GM19099 (cell line): ENCODE results near the gene C6orf120.
A peak's percentile ranks its signal among the peaks of the same experiment; 100 is the strongest.

Source experiments
- POLR2A ChIP-seq: IDR thresholded peaks from 3 replicates; pipeline ENCODE4 v1.6.1; 2011; ENCODE audit warnings: low read depth; ENCODE audit not compliant: insufficient read length; ENCODE audit errors: extremely low read depth

C6orf120 gene

DNA sequence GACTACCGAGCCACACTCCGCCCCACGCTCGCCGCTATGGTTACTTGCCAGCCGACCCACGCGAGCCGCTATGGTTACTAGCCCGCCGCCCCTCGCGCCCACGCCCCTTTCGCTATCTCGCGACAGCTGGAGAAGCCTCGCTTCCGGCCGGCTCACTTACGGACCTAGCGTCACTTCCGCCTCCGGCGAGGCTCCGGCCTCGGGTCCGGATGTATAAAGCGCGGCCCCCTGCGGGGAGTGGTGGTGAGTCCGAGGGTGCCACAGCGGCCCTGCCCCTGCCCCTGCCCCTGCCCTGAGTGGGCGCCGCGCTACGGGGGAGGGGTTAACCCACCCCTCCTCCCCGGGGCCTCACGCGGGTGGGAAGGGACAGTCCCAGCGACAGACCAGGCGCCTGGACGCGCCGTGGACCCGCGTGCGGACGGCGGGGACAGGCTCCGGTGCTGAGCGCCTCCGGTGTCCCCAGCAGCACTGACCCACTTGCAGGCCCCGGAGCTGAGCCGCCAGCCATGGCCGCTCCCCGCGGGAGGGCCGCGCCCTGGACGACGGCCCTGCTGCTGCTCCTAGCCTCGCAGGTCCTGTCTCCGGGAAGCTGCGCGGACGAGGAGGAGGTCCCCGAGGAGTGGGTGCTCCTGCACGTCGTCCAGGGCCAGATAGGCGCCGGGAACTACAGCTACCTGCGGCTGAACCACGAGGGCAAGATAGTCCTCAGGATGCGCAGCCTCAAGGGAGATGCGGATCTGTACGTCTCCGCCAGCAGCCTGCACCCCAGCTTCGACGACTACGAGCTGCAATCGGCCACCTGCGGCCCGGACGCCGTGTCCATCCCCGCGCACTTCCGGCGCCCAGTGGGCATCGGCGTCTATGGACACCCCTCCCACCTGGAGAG is at the start of gene C6orf120, which contains the start of gene WDR27:
C6orf120 (plus strand) TSS at position 173 of the 886 bp plus-strand sequence; CDS start at position 507, 334 bp downstream.
WDR27 (minus strand) TSS at position 76 of the 886 bp plus-strand sequence. CDS start 13,024 bp downstream, outside the sequence.
- peak; percentile 92 for TF ChIP-seq POLR2A

GRCh38 chr6:169652896-169653295 is 49.0 kb upstream of the C6orf120 start:
- no peak for TF ChIP-seq POLR2A

DNA sequence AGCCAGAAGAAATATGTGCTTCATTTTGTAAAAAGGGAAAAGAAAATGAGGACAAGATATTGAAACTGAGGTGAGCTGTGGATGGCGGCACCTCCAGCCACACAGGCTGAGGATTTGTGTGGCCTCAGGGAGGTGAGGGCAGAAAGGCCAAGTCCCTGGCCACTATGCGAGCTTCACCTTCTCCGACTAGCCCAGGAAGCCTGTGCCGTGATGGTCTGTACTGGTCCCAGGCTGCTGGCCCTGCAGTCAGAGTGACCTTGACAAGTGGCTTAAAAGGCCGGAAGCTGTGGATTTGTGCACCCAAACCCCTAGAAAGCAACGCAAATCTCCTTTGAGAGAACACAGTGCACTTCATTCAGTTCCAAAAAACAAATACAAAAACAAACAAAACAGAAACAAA is 48.2 kb upstream of the C6orf120 start:
- TF ChIP-seq POLR2A = no peak

DNA sequence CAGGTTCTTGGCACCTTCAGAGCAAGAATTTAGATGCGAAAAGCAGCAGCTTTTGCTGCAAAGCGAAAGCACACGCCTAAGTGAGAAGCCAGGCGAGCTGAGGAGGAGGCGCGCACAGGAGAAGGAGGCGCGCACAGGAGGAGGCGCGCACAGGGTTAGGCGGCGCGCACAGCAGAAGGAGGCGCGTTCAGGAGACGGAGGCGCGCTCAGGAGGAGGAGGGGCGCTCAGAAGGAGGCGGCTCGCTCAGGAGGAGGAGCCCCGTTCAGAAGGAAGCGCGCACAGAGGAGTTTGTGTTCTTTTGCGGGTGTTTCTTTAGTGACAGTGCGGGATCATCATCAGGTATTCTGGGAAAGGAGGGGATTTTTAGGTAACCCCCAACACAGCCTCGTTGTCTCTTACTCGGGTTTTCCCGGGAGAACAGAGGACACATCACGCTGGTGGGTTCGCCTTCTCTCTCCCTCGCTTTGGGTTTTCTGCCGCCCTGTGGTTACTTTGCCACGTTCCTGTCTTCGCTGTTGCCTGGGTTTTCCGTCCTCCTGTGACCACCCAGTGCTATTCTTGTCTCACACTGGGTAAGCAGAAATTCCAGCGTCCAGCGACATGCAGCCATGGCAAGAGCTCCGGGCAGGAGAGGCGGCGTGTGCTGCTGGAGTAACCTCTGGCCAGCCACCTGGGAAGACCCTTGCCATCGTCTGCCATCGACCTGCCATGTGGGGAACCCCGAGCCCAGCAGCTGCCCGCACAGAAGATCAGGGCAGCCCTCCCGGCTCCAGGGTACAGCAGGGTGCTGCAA is 47.1 kb upstream of the C6orf120 start:
- no peak for TF ChIP-seq POLR2A

DNA sequence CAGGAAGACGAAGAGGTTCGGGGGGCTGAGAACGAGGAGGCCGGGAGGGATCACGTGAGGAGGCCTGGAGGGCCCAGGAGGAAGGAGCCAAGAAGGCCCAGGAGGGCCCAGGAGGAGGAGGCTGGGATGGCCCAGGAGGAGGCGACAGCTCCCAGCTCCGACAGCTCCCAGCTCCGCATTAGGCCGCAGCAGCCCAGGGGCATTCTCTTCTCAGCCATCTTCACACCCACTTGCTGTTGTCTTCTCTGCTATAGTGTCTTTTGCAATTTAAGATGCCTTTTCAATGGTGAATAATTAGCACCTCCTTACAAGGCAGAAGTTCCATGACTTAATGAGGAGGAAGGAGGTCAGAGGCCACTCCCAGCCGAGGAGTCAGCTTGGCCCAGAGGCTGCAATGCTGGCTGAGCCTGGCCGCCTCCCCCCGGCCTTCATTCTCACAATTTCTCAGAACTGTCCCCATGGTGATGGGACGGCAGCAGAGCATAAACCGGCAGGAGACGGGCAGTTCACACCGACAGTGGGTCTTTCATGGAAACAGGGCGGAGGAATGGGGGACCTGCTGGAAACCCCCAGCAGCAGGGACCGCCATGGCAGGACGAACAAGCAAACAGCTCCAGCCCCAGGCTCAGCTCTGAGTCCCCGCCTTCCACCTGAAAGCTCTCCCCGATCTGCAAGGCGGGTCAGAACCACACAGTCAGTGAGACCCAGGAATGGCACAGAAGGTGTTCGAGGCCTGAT is 45.2 kb upstream of the C6orf120 start:
- no peak for TF ChIP-seq POLR2A

DNA sequence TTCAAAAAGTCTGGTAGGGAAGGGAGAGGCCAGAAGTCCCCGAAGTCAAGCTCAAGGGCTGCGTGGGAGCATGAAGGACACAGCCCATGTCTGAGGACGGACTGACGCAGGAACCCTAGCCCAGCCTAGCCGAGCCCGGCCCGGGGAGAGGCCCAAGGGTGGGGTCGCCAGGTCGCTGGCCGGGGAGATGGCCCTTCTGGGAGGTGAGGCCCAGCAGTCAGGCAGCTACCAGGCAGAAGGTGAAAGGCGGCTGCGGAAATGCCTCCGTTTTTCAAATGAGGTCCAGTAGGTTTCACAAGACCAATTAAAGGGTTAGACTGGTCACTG is 44.7 kb upstream of the C6orf120 start:
- TF ChIP-seq POLR2A = no peak

DNA sequence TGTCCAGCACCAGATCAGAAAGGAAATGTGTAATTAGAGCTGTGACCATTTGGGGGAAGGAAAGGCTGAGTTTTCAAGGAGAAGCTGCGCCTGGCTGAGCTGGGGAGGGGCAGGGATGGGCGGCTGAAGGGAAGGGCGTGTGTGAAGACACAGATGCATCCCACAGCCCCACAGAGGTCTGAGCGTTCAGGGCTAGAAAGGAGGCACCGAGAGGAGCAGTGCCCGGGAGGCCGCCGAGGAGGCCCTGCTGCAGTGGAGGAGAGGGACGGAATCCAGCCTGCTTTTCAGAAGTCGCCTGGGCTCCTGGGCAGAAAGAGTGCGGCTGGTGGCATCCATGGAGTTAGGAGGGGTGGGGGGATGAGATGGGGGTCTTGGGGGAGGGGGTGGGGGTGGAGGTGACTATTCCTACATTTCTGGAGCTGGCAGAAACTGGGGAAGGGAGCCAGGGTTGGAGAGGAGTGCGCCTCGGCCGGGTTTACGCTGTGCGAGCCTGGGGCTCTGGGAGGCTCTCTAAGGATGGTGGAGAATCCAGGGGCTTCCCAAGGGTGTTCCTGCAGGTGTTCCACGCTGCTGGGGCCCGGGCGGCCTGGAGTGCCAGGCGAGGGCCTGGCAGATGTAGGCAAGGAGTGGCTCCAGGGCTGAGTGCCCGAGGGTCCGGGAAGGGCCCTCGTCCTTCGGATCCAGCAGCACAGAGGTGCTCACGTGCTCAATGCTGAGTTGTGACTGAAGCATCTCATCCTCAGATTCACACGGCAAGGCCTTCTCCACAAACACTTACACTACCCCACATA is 41.9 kb upstream of the C6orf120 start:
- TF ChIP-seq POLR2A = no peak

GRCh38 chr6:169660751-169661390 is 41.1 kb upstream of the C6orf120 start:
- TF ChIP-seq POLR2A = no peak

DNA sequence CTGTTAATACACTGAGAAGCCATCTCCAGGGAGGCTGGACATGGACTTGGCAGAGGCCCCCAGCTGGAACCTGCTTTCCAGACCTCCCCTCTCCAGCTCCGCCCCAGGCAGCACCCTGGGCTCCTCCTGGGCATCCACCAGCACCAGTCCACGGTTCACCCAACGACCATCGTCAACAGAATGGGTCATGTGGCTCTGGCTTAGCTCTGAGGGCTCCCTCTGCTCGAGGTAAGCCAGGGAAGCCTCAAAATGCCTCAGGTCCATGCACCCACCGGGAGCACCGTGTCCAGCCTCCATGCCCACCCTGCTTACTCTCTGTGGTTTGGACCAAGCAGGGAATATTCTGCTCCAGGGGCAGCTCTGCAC is 40.6 kb upstream of the C6orf120 start:
- no peak for TF ChIP-seq POLR2A

GRCh38 chr6:169663468-169663867 is 38.5 kb upstream of the C6orf120 start:
- no peak for TF ChIP-seq POLR2A

GRCh38 chr6:169664227-169664626 is 37.7 kb upstream of the C6orf120 start:
- no peak for TF ChIP-seq POLR2A

DNA sequence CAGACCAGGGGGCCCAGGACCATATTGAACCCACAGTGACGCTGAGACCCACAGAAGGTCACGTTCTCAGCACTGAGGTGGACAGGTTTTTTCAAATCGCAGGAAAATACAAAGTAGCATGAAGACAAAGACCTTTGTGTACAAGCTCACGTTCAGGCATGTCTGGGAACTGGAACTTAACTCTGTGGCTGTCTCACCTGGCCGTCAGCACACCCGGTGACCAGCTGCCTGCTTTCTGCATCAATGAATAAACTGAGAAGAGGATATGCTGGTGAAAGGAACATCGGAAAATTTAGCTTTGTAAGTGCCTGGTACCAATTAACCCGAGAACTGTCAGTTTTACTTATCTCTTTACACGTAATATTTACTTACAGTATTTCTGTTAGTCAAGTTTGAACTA is 36.6 kb upstream of the C6orf120 start:
- TF ChIP-seq POLR2A = no peak

DNA sequence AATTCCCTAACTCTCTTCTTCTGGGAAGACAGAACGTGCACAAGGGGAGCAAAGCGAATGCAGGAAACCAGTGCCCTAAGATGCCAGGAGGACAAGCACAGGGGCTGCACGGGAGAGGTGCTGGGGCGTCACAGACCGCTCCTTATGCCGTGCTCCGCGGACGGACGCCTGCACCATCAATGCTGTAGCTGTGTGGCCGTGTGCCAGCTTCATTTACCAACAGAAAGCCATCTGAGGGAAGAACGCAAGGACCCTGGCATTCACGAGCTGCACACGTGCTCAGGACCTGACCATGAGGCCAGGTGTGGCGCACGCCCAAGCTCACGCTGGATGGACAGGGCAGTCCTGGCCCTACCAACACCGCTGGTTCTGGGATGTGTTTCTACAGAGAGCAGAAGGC is 35.5 kb upstream of the C6orf120 start:
- TF ChIP-seq POLR2A = no peak

DNA sequence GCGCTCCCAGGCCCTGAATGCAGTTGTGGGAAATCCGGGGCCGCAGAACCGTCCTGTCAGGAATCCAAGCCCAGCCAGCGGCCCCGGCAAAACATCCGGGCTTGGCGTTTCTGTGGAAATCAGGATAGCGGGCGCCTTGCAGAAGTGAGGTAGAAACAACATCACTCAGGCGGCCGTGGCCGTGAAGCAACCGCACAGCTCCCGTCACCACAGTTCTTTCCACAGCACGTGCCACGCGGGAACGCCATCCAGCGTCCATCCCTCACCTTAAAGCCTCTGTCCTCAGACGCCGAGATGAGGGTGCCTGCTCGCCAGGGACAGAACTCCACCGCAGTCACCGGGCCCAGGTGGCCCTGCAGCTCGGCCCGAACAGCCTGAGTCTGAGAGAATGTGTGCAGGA is 34.2 kb upstream of the C6orf120 start:
- TF ChIP-seq POLR2A = no peak
